Measurements from ENCODE around the gene ARHGAP6. TPM values are rescaled to one million over a fixed set of nuclear protein-coding genes. Genes with fewer than 3 reads are reported as not detected.

ARHGAP6 gene
- total and polyA plus RNA-seq, 9 of the 15 experiments (the other 6 are each of a cell fraction or from before 2014, with no cell fraction given): 12.5 to 63.6 (median 41.8) TPM

GRCh38 chrX:11562570-11562969 lies 103.2 kb downstream of the ARHGAP6 start:
- POLR2A ChIA-PET: no interaction called here
- Histone ChIP-seq H3K4me2 (ENCODE audit: insufficient read depth, low read length) (no peak overlapping the region), H3K27me3 (ENCODE audit: control insufficient read depth in 2 of 2, insufficient read depth in 2 of 2, low read length in 2 of 2) (no peaks in the 10 kb centered on the region), H3K9me1 (ENCODE audit: control insufficient read depth, insufficient read depth, low read length) (no peaks in the 10 kb centered on the region), H3K36me3 (ENCODE audit: control insufficient read depth, insufficient read depth, low read length) (no peaks in the 10 kb centered on the region), H3K27ac (ENCODE audit: extremely low read depth, low read depth, low read length) (no peak overlapping the region), H3K9me3 (replicated peaks; ENCODE audit: control insufficient read depth, insufficient read depth, low read depth, low read length) (no peaks in the 10 kb centered on the region), H2AFZ (ENCODE audit: low read depth, low read length) (no peak overlapping the region), H3K9ac (ENCODE audit: insufficient read depth in 1 of 2, low read depth in 2 of 2, low read length in 2 of 2) (no peak overlapping the region), H3K4me1 (replicated peaks in 1 of 2; ENCODE audit: control insufficient read depth in 2 of 2, insufficient read depth in 2 of 2, low read length in 2 of 2) (no peaks in the 10 kb centered on the region; a peak in 1 of 5 replicates), H4K20me1 (replicated peaks; ENCODE audit: control insufficient read depth, insufficient read depth, low read length) (no peaks in the 10 kb centered on the region), H3K4me3 (no peak overlapping the region), H3K79me2 (ENCODE audit: control insufficient read depth, insufficient read depth, low read length) (no peaks in the 10 kb centered on the region)
- intact Hi-C loops (cut with micrococcal nuclease): no loop called here
- ATAC-seq (no peak), FAIRE-seq (no peak), DNase-seq (ENCODE audit: extremely low read depth in 1 of 4, low spot score in 3 of 4) (no peak)
- in situ Hi-C loops (cut with MboI): no loop called here
- BruUV-seq (replicated peaks): no TSS peak
- CTCF ChIA-PET (ENCODE audit: low intra/inter-chr PET ratio): no interaction called here
- 4% methylated on average over 2 of the region's 2 CpGs for WGBS (ENCODE audit: insufficient coverage, low coverage, missing lambda C conversion rate)
- TF ChIP-seq ZHX1 (conservative IDR thresholded peaks at IDR 0.05; ENCODE audit: low read length) (no peak), L3MBTL2 (IDR thresholded peaks at IDR 0.05) (no peak), ZBED1 (IDR thresholded peaks at IDR 0.05) (no peak), ELF2 (CRISPR knock-in tag; IDR thresholded peaks at IDR 0.05) (no peak), GTF2F1 (IDR thresholded peaks at IDR 0.05; ENCODE audit: low read depth, low read length) (no peak), SIRT6 (IDR thresholded peaks at IDR 0.05; ENCODE audit: low read depth, low read length) (no peak), BCLAF1 (IDR thresholded peaks at IDR 0.05; ENCODE audit: borderline replicate concordance in 1 of 2, control insufficient read depth in 1 of 2, low read depth in 2 of 2, low read length in 1 of 2) (no peak), SNRNP70 (optimal IDR thresholded peaks at IDR 0.05; ENCODE audit: low read depth, low read length) (no peak), NFIC (IDR thresholded peaks at IDR 0.05) (no peak), POLR3G (IDR thresholded peaks at IDR 0.05; ENCODE audit: extremely low read depth, insufficient read length, insufficient replicate concordance) (no peak), ZZZ3 (IDR thresholded peaks at IDR 0.05) (no peak), RUNX1 (IDR thresholded peaks at IDR 0.05; ENCODE audit: low read depth) (no peak), ADNP (tag; IDR thresholded peaks at IDR 0.05) (no peak), HDGF (IDR thresholded peaks at IDR 0.05) (no peak), CHCHD3 (CRISPR knock-in tag; IDR thresholded peaks at IDR 0.05) (no peak), SMARCA5 (IDR thresholded peaks at IDR 0.05) (no peak), ZNF277 (CRISPR knock-in tag; IDR thresholded peaks at IDR 0.05; ENCODE audit: borderline replicate concordance) (no peak), NEUROD1 (IDR thresholded peaks at IDR 0.05; ENCODE audit: borderline replicate concordance, low read depth, low read length, partially characterized antibody) (no peak)
